Urinary bladder (tissue), 4 donors: ENCODE measurements around the gene SMG5. TPM values are rescaled to one million over a fixed set of nuclear protein-coding genes. Genes with fewer than 3 reads are reported as not detected.

Experiments
- DNase-seq: peaks from one replicate; pipeline ENCODE4 v3.0.0-alpha.2; 2015; ENCODE audit errors: extremely low spot score
- H3K27ac ChIP-seq: one replicate; pipeline ENCODE4 v1.5.1; 2013; ENCODE audit warnings: low read depth, mild to moderate bottlenecking, moderate library complexity
- H3K36me3 ChIP-seq: one replicate; pipeline ENCODE4 v1.6.1; 2013; ENCODE audit warnings: mild to moderate bottlenecking, moderate library complexity; ENCODE audit not compliant: insufficient read depth
- H3K4me1 ChIP-seq: one replicate; pipeline ENCODE4 v1.6.1; 2013; ENCODE audit warnings: mild to moderate bottlenecking, moderate library complexity; ENCODE audit not compliant: insufficient read depth
- H3K4me3 ChIP-seq: one replicate; pipeline ENCODE4 v1.5.1; 2013; ENCODE audit warnings: low read depth, low read length
- WGBS: extraction: QIAGEN DNeasy Blood & Tissue Kit; methylation state at CpG from one replicate; pipeline ENCODE4 v1.1.7; 2013; 5-methylcytosine and 5-hydroxymethylcytosine counted together
- polyA plus RNA-seq: library from polyadenylated mRNA; stranded (reverse); fragments of 200-250 nt; gene quantifications from one replicate; pipeline ENCODE4 v1.2.3, GENCODE V29; 2013
- total RNA-seq: library from RNA; depleted of rRNA; stranded (reverse); fragments of >200 nt; gene quantifications from one replicate; pipeline ENCODE4 v1.2.3, GENCODE V29; 2014
- donor health status: healthy with polysubstance abuse.
- donor health status: healthy.

Gene SMG5
- total and polyA plus RNA-seq, 2 donors, result 33.3 to 47.3 TPM

DNA sequence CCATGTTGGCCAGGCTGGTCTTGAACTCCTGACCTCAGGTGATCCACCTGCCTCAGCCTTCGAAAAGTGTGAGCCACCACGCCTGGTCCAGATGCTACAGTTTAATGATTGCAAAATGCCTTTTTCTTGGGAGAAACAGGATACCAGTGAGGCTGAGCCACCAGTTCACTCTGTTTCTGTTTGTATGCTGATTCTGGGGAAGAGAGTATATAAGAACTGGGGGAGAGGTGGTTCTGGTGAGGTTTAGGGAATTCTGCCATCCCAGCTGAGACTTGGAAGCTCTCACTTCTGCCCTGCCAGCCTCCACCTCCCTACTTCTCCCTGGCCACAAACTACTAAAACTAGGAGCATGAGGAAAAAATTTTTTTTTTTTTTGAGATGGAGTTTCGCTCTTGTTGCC is 77.9 kb downstream of the SMG5 start:
- H3K36me3 ChIP-seq, result no peaks in the 10 kb centered on the region
- no peak overlapping the region for H3K27ac ChIP-seq
- 98% methylated on average over 3 of the region's 3 CpGs for WGBS
- no peak for DNase-seq
- H3K4me1 ChIP-seq, result no peaks in the 10 kb centered on the region
- no peak overlapping the region for H3K4me3 ChIP-seq

DNA sequence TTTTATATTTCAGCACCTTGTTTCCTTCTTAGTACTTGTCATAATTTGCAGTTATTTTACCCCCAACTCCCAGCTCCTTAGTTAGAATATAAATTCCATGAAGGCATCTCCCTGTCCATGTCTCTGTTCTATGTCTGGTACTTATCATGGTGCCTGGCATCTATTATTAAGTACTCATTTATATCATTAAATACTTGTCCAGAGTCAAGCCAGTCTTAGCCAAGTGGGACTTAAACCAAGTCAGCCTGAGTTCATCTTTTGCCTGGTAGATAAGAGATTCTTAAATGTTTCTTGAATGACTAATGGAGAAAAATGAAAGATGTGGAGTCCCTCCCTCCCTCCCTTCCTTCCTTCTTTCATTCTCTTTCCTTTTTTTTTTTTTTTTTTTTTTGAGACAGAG is 79.3 kb downstream of the SMG5 start:
- Histone ChIP-seq H3K36me3 (no peaks in the 10 kb centered on the region), H3K4me3 (no peak overlapping the region), H3K4me1 (no peaks in the 10 kb centered on the region), H3K27ac (no peak overlapping the region)
- DNase-seq, result no peak

DNA sequence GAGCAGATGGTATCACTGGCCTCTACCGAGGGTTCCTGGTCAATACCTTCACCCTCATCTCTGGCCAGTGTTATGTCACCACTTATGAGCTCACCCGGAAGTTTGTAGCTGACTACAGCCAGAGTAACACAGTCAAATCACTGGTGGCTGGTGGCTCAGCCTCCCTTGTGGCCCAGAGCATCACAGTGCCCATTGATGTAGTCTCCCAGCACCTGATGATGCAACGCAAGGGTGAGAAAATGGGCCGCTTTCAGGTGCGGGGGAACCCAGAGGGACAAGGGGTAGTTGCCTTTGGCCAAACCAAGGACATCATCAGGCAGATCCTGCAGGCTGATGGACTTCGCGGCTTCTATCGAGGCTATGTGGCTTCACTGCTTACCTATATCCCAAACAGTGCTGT is 82.6 kb downstream of the SMG5 start:
- no peak overlapping the region for H3K4me3 ChIP-seq
- 95% methylated on average over 8 of the region's 8 CpGs for WGBS
- H3K27ac ChIP-seq, result no peak overlapping the region
- no peak for DNase-seq
- H3K4me1 ChIP-seq, result no peaks in the 10 kb centered on the region
- H3K36me3 ChIP-seq, result no peaks in the 10 kb centered on the region

Other genes with a start within 250 kb of the SMG5 start
- 13.2 TPM for gene UBQLN4, start 229.0 kb downstream of the SMG5 start, total RNA-seq
- gene UBQLN4, start 229.0 kb downstream of the SMG5 start, polyA plus RNA-seq, result 30.3 TPM
- 28.9 TPM for gene LAMTOR2, start 228.0 kb downstream of the SMG5 start, total RNA-seq
- gene LAMTOR2, start 228.0 kb downstream of the SMG5 start, polyA plus RNA-seq, result 91.1 TPM
- 11.9 TPM for gene RAB25, start 221.7 kb downstream of the SMG5 start, total RNA-seq
- gene RAB25, start 221.7 kb downstream of the SMG5 start, polyA plus RNA-seq, result 28.2 TPM
- gene MEX3A, start 200.4 kb downstream of the SMG5 start, total RNA-seq, result 7.2 TPM
- 0.76 TPM for gene MEX3A, start 200.4 kb downstream of the SMG5 start, polyA plus RNA-seq
- 224 TPM for gene LMNA, start 168.1 kb downstream of the SMG5 start, total RNA-seq
- 306 TPM for gene LMNA, start 168.1 kb downstream of the SMG5 start, polyA plus RNA-seq
- 7.3 TPM for gene SEMA4A, start 129.2 kb downstream of the SMG5 start, total RNA-seq
- gene SEMA4A, start 129.2 kb downstream of the SMG5 start, polyA plus RNA-seq, result 7.0 TPM
- gene SLC25A44, start 88.7 kb downstream of the SMG5 start, total RNA-seq, result 5.7 TPM
- gene SLC25A44, start 88.7 kb downstream of the SMG5 start, polyA plus RNA-seq, result 13.9 TPM
- gene PMF1, start 69.8 kb downstream of the SMG5 start, total RNA-seq, result 36.9 TPM
- gene PMF1, start 69.8 kb downstream of the SMG5 start, polyA plus RNA-seq, result 65.6 TPM
- 0.42 TPM for gene BGLAP, start 40.6 kb downstream of the SMG5 start, total RNA-seq
- 0.68 TPM for gene BGLAP, start 40.6 kb downstream of the SMG5 start, polyA plus RNA-seq
- gene PAQR6, start 34.8 kb downstream of the SMG5 start, total RNA-seq, result 0.79 TPM
- 1.5 TPM for gene PAQR6, start 34.8 kb downstream of the SMG5 start, polyA plus RNA-seq
- gene TMEM79, start 1.5 kb upstream of the SMG5 start, total RNA-seq, result 3.2 TPM
- gene TMEM79, start 1.5 kb upstream of the SMG5 start, polyA plus RNA-seq, result 6.3 TPM
- gene GLMP, start 12.9 kb upstream of the SMG5 start, total RNA-seq, result 25.9 TPM
- 41.3 TPM for gene GLMP, start 12.9 kb upstream of the SMG5 start, polyA plus RNA-seq
- not detected for gene VHLL, start 16.5 kb upstream of the SMG5 start, total RNA-seq
- gene VHLL, start 16.5 kb upstream of the SMG5 start, polyA plus RNA-seq, result not detected
- 169 TPM for gene CCT3, start 55.5 kb upstream of the SMG5 start, total RNA-seq
- 178 TPM for gene CCT3, start 55.5 kb upstream of the SMG5 start, polyA plus RNA-seq
- not detected for gene TSACC, start 55.7 kb upstream of the SMG5 start, total RNA-seq
- 0.28 TPM for gene TSACC, start 55.7 kb upstream of the SMG5 start, polyA plus RNA-seq
- gene RHBG, start 86.4 kb upstream of the SMG5 start, total RNA-seq, result not detected
- gene RHBG, start 86.4 kb upstream of the SMG5 start, polyA plus RNA-seq, result 0.86 TPM
- gene MEF2D, start 217.9 kb upstream of the SMG5 start, total RNA-seq, result 10.0 TPM
- 55.5 TPM for gene MEF2D, start 217.9 kb upstream of the SMG5 start, polyA plus RNA-seq